GM12875 (cell line): ENCODE measurements around the gene NT5DC1.

Experiments used
- H3K4me3 ChIP-seq: one replicate; pipeline ENCODE4 v1.5.1; 2011; ENCODE audit warnings: low read depth, low read length, control low read depth
- CTCF ChIP-seq: IDR thresholded peaks from 2 replicates; pipeline ENCODE4 v1.5.1; 2011; ENCODE audit warnings: low read depth, mild to moderate bottlenecking, control low read depth, inconsistent platforms, low read length, moderate library complexity, borderline replicate concordance; ENCODE audit not compliant: insufficient read depth

Gene NT5DC1

GRCh38 chr6:116168148-116168547 is 67.5 kb downstream of the NT5DC1 start:
- H3K4me3 ChIP-seq, result no peak overlapping the region
- no peak for TF ChIP-seq CTCF

GRCh38 chr6:116169880-116170279 is 69.2 kb downstream of the NT5DC1 start:
- no peak overlapping the region for H3K4me3 ChIP-seq
- TF ChIP-seq CTCF, result no peak

GRCh38 chr6:116170358-116171057 is 69.9 kb downstream of the NT5DC1 start:
- TF ChIP-seq CTCF, result no peak
- no peak overlapping the region for H3K4me3 ChIP-seq

GRCh38 chr6:116173928-116174327 is 73.3 kb downstream of the NT5DC1 start:
- H3K4me3 ChIP-seq, result no peak overlapping the region
- no peak for TF ChIP-seq CTCF

GRCh38 chr6:116175344-116175743 is 74.7 kb downstream of the NT5DC1 start:
- no peak for TF ChIP-seq CTCF
- no peak overlapping the region for H3K4me3 ChIP-seq

GRCh38 chr6:116176596-116176995 is 75.9 kb downstream of the NT5DC1 start:
- no peak overlapping the region for H3K4me3 ChIP-seq
- no peak for TF ChIP-seq CTCF

- H3K4me3 ChIP-seq, result no peak overlapping the region
- no peak for TF ChIP-seq CTCF
Observed at GRCh38 chr6:116180375-116180774, 79.7 kb downstream of the NT5DC1 start.
